ENCODE results near the gene RABGAP1L.

GRCh38 chr1:174171073-174171472 lies 11.8 kb downstream of the RABGAP1L start:
- TF ChIP-seq CTCF (IDR thresholded peaks at IDR 0.05) (no peak), POLR2A (IDR thresholded peaks at IDR 0.05) (no peak), POLR2AphosphoS5 (IDR thresholded peaks at IDR 0.05) (no peak)
